ENCODE measurements around the gene HCFC1.
A peak's percentile ranks its signal among the peaks of the same experiment; 100 is the strongest.

HCFC1 gene

DNA sequence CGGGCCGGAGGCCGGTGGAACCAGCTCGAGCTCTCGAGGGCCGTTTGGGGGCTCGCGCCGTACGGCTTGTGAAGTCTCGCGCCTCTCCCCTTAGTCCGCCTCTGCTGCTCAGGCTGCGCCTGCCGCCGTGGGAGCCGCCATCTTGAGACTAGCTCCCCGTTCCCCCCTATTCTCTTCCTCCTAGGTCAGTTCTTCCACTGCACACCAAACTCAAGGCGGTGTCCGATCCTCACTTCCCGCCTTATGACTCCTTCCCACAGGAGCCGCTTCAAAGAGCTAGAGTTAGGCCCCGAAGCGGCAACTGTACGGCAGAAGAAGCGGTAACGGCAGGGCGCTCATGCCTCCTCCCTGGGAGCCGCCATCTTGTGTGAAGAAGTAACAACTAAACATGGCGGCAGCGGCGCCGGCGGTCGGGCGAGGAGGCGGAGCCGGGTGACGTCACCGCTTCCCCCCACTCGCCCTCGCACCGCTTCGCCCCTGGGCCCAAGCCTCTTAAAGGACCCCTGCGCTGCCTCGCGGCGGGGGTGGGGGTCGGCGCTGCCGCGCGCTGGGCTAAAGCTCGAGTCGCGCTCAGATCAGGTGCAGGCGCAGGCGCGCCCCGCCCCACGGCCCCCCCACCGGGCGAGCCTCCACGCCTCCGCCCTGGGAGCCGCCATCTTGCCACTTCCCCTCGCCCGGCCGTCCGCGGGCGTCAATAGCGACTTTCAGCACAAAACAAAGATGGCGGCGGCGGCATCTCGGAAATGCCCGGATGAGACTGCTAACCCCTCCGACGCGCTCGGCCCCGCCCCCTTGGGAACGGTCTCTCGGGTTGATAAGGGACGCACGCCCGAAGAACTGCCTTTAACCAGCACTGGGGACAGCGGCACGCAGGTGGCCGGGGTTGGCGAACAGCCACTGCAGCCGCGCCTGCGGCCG, at the start of gene HCFC1:
Gene HCFC1 (minus strand): TSS at position 369 of the 918 bp plus-strand sequence. CDS start 978 bp downstream, outside the sequence.
- peak; percentile 53 for DNase-seq (ENCODE audit: low read depth)

DNA sequence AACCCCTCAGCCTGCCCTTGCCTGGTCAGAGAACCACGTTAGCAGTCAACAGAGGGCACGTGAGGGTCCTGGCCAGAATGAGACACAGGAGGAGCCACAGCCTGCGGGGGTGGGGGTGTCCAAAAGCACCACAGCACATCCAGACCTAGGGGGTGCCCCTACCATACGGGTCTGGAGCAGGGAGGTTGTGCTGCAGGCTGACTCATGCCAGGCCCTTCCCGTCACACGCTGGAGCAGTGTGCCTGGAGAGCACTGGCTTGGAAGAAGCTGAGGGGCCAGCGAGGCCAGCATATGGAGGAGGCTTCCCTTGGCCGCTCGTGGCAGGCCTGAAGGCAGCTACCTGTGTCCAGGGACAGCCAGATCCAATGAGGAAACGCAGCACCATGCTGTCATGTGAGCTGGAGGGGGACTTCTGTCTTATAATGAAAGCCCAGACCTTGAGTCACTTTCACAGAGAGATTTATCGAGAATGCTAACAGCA, 49.6 kb upstream of the HCFC1 start:
- DNase-seq (ENCODE audit: low read depth) = no peak

GRCh38 chrX:154020536-154021115, 49.0 kb upstream of the HCFC1 start:
- DNase-seq (ENCODE audit: low read depth) = no peak

- DNase-seq (ENCODE audit: low read depth) = no peak
Measured at GRCh38 chrX:154019633-154020528, 48.3 kb upstream of the HCFC1 start, which contains the start of gene IRAK1. Gene IRAK1, minus strand, starts transcription at chrX:154019902. Its CDS starts 90 bp downstream, at chrX:154019812.

DNA sequence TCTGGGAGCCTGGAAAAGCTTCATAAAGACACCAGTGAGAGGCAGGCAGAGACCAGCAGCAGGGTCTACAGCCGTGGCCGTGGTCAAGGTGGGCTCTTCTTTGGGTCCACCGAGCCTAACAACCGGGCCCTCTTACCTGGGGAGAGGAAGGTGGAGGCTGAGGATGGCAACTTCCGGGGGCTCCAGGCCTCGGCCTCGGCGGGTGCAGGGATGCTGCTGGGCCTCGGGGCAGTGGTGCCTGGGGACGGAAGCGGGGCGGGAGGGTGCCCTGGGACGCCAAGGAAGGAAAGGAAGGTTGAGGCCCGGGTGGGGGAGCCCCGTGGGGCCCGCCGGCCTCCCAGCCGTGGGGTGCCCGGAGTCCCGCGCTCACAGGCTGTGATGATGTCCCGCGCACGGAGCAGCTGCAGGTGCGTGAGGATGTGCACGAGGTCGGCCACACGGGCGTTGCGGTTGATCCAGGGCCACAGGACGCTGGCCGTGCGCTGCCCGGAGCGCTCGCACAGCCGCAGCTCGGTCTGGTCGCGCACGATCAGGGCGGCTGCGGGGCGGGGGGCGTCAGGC, 47.5 kb upstream of the HCFC1 start:
- DNase-seq (ENCODE audit: low read depth) = no peak

- no peak for DNase-seq (ENCODE audit: low read depth)
Measured at GRCh38 chrX:154018518-154019060, 47.0 kb upstream of the HCFC1 start.

- DNase-seq (ENCODE audit: low read depth) = no peak
Measured at GRCh38 chrX:154017766-154018517, 46.3 kb upstream of the HCFC1 start.

- no peak for DNase-seq (ENCODE audit: low read depth)
Measured at GRCh38 chrX:154016366-154017076, 44.9 kb upstream of the HCFC1 start.

GRCh38 chrX:154015581-154016264, 44.1 kb upstream of the HCFC1 start:
- no peak for DNase-seq (ENCODE audit: low read depth)

- no peak for DNase-seq (ENCODE audit: low read depth)
Measured at GRCh38 chrX:154014429-154015380, 43.1 kb upstream of the HCFC1 start.

GRCh38 chrX:154013614-154014360, 42.2 kb upstream of the HCFC1 start:
- DNase-seq (ENCODE audit: low read depth) = no peak

DNA sequence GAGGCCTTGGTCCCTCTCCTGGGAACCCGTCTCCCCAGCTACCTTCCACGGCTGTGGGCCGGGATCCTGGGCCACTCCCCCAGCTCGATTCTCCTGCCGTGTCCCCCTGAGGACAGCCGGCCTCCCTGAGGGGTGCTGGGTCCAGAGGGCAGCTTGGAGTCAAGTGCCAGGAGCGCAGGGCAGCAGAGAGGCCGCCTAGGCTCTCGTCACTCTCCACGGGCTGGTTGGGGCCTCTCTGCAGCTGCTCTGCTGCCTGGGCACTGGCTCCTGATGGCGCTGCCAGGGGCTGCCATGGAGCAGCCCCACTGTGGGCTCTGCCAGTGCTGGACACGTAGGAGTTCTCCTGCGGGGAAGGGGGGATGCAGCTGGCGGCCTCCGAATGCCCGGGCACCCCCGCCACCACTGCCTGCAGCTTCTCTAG, 41.4 kb upstream of the HCFC1 start:
- DNase-seq (ENCODE audit: low read depth) = no peak

DNA sequence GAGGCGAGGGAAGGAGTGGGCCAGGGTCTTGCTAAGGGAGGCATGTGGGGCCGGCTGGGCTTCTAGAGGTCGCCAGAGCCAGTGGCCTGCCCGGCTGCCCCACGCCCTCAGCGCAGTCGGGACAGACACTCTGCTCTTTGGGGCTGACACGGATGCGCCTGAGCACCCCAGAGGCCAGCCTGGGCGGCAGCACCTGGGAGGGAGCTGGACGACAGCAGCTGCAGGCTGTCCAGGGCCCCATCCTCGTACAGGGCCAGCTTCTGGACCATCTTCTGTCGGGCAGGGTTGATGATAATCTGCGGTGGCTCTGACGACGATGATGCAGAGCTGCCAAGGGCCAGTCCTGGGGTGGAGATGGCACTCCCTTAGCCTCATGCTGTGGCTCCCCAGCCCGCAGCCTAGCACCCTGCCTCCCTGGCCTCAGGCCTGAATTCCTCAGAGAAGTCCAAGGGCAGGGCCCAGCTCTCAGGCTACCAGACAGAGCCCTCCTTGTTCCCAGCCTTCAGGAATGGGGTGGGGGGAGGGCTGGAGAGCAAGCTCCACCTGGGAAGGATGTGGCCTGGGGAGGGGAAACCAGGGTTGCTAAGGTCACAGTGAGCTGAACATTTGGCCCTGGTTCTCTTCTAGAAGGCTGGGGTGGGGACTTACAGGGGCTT, 40.8 kb upstream of the HCFC1 start:
- no peak for DNase-seq (ENCODE audit: low read depth)

DNA sequence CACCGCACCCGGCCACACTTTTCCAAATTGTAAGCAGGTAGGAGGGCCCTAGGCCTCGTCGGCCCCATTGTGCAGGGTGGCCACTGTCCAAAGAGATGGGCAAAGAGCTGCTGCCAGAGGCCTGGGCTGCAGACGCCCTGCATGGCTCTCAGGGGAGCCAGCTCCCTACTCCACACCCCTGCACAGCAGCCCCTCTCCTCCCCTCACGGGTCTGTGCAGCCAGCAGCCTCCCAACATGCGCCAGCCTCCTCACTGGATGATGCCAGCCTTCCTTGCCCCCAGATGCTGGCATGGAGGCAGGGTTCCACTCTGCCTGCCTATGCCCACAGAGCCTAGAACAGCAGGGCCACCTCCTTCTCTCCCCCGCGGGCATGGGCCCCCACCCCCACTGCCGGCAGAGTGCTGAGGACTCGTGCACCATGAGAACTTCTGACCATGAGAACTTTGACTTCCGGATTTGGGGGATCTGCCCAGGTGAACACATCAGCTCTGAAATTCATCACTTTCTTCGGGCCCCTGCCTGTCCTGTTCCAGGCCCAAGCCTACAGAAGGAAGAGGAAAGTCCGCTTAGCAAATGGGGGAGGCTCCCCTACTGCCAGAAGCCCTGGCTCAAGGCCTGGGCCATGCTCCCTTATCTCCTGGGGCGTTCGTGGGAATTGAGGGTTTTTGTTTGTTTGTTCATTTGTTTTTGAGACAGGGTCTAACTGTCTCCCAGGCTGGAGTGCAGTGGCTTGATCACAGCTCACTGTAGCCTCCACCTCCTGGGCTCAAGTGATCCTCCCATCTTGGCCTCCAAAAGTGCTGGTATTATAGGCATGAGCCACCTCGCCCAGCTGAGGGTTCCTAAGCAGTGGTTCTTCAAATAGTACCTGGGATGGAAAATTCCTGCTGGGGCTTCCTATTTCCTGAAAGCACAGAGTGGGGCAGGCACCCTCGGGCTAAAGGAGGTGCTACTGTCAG, 40.0 kb upstream of the HCFC1 start:
- DNase-seq (ENCODE audit: low read depth) = no peak

DNA sequence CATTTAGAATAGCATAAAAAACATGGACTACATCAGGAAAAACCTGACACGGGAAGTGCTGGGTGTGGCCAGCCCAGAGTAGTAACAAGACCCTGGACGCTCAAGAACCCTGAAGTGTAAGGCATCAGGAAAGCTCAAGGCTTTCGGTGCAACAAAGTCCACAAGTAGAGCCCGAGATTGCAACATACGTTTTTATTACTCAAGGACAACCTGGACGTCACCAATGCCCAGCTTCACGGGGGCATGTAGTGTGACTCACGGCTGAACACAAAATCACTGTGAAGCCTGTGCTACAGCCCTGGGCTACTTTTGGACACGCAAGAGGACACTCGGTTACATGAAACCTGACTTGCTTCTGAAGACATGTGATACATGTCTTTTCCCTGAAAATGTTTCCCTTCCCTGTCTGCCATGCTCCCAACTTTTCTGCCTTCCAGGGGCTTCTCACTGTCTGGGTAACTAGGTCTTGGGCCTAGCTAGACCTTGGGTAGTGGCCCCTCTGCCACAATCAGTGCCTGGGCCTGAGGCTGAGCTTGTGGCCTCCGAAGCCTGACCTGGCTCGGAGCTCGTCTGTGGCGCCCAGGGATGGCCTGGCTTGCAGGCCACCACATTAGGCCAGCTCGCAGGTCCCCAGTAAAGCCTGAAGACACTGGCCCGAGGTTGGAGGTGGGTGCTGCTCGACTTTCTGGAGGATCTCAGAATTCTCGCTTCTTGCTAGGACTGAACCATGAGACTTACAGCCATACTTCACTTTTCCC, 38.9 kb upstream of the HCFC1 start:
- no peak for DNase-seq (ENCODE audit: low read depth)

Measured in HS-5 (cell line).